Measurements from ENCODE around the gene TMEM250. TPM values are rescaled to one million over a fixed set of nuclear protein-coding genes. Genes with fewer than 3 reads are reported as not detected.

TMEM250 gene
- total and polyA plus RNA-seq, 2 of the 4 experiments (the other 2 are of a cell fraction): 14.0 to 17.5 TPM

DNA sequence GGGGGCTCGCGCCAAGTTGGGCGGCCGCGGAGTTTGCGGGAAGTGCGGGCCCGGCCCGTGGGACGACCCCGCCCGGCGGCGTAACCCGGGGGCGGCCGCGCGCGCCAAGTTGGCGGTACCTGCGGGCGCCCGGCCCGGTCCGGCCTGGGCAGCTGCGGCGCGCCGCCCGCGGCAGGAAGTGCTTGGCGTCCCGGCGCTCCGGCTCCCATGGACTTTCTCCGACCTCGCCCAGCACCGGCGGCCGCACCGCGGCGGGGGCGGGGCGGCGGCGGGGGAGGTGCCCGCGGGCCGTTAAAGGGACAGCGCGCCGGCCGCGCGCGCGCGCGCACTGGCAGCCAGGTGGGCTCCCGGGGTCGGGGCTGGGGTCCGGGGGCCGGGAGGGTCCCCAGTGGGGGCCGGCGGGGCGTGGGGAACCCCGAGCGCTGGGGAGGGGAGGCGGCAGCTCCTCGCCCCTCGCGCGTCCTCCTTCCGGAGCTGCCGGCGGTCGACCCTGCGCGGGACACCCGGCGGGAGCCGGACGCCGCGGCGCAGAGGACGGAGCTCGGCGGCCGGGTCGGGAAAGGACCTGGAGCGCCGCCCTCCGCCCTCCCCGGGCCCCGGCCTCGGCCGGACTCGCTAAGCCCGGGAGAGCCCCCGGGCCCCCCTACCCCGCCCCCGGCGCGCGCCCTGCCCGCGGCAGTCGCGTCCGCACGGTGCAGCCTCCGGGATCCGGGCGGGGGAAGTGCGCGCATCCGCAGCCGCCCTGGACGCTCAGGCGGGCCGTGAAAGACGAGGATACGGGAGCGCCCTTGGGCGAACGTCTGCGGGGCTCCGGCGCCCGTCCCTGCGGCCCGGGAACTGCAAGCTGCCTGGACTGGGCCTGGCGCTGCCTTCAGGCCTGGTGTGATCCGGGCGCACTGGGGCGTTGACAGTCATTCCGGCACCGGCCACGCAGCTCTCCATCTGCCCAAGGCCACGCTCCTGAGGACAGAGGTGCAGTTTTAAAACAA, 23.3 kb downstream of the TMEM250 start, which contains the start of gene NACC2:
NACC2 (minus strand) TSS at position 220 of the 989 bp plus-strand sequence. CDS start 44,768 bp downstream, outside the sequence.
- Histone ChIP-seq H3K36me3 (ENCODE audit: control insufficient read depth, insufficient read depth, low read length) (peaks cover 6% of the 10 kb centered on the region; the same call in 1 of the 2 replicates), H2BK5ac (ENCODE audit: low read depth, low read length, poor library complexity, severe bottlenecking) (peak within 1 kb of the TSS; percentile 65), H2BK120ac (ENCODE audit: low read depth, low read length) (peak within 1 kb of the TSS; percentile 19; the same call in 1 of the 2 replicates), H4K5ac (ENCODE audit: low read depth, low read length) (peak within 1 kb of the TSS; percentile 83), H3K4me1 (ENCODE audit: control insufficient read depth, insufficient read depth, low read length) (peaks cover 19% of the 10 kb centered on the region), H3K9me1 (ENCODE audit: insufficient read depth, low read length) (peaks cover 5% of the 10 kb centered on the region), H3K14ac (replicated peaks; ENCODE audit: low read depth, low read length) (peak within 1 kb of the TSS; percentile 60), H3K9me3 (ENCODE audit: control insufficient read depth, insufficient read depth, low read length) (no peaks in the 10 kb centered on the region), H3K18ac (ENCODE audit: low read depth, low read length) (peak within 1 kb of the TSS; percentile 73; the same call in 1 of the 2 replicates), H3K4me3 (ENCODE audit: insufficient read depth, low read depth, low read length) (peak within 1 kb of the TSS; percentile 94), H3K79me1 (ENCODE audit: low read depth in 1 of 2, low read length in 2 of 2) (peaks cover 9 to 42% of the 10 kb centered on the region in 2 experiments; a peak in 3 of 4 replicates), H3K27ac (ENCODE audit: insufficient read depth, low read length) (peak within 1 kb of the TSS; percentile 80), H2AFZ (replicated peaks; ENCODE audit: low read length, poor library complexity) (peak within 1 kb of the TSS; percentile 93), H2BK20ac (ENCODE audit: low read depth, low read length) (no peak within 1 kb of the TSS), H4K20me1 (ENCODE audit: insufficient read depth, low read length) (peaks cover 39% of the 10 kb centered on the region), H3K4me2 (ENCODE audit: low read depth, low read length) (peak within 1 kb of the TSS; percentile 94), H2AK5ac (ENCODE audit: low read depth, low read length) (peak within 1 kb of the TSS; percentile 88), H4K8ac (ENCODE audit: low read depth in 2 of 2, low read length in 2 of 2) (peak within 1 kb of the TSS; percentile 79 to 86; a peak in 3 of 4 replicates), H3K27me3 (ENCODE audit: control insufficient read depth, insufficient read depth, low read length) (no peaks in the 10 kb centered on the region), H3K56ac (ENCODE audit: extremely low read depth, insufficient read depth, low read length) (peak within 1 kb of the TSS; percentile 66), H2BK15ac (ENCODE audit: low read depth, low read length) (no peak within 1 kb of the TSS), H3K9ac (ENCODE audit: low read depth, low read length) (peak within 1 kb of the TSS; percentile 92), H3K23ac (ENCODE audit: low read depth, low read length) (peak within 1 kb of the TSS; percentile 79), H2AK9ac (replicated peaks; ENCODE audit: low read depth, low read length, poor library complexity) (peak within 1 kb of the TSS; percentile 95), H4K91ac (ENCODE audit: insufficient read depth, low read depth, low read length) (peak within 1 kb of the TSS; percentile 56), H3K4ac (ENCODE audit: low read depth, low read length) (peak within 1 kb of the TSS; percentile 84)
- BruUV-seq (replicated peaks): no TSS peak
- CTCF ChIA-PET: no interaction called here
- intact Hi-C loops (cut with micrococcal nuclease) (loop anchor here (2.0 kb wide), 1 partner anchor 23 kb away; the partner anchor contains the start of gene TMEM250), dilution Hi-C loops (cut with HindIII; ENCODE audit: low sequenced_read_pairs, unreplicated experiment) (no loop called here), in situ Hi-C loops (cut with MboI; ENCODE audit: low sequenced_read_pairs) (no loop called here)
- 1% methylated on average over 47 of the region's 143 CpGs; no CpG with 5 or more reads in 1 of the 2 experiments for WGBS, 2 experiments (ENCODE audit: extremely low coverage in 2 of 2, insufficient read length in 1 of 2)
- TF ChIP-seq SMC3 (IDR thresholded peaks at IDR 0.05; ENCODE audit: low read depth, low read length) (no peak), MAZ (IDR thresholded peaks at IDR 0.05; ENCODE audit: borderline replicate concordance, low read depth, low read length) (peak; percentile 34; the same call in 1 of the 2 replicates), MXI1 (IDR thresholded peaks at IDR 0.05; ENCODE audit: borderline replicate concordance, low read depth, low read length) (peak; percentile 52; the same call in 1 of the 2 replicates)
- peak; percentile 75 for ATAC-seq (ENCODE audit: low read depth)
- peak; percentile 52 for DNase-seq
- POLR2A ChIA-PET (ENCODE audit: unreplicated experiment): interaction anchor here (1.0 kb wide), 1 partner anchor 16 kb away, joined by 3 read pairs; no protein-coding TSS in a partner anchor

Data from IMR-90 (cell line).